Limb (tissue), 2 donors: ENCODE data around the gene CXCL8.
"Not testable (repeated sequence)": the region's sequence is repeated elsewhere in the genome, so short reads cannot be mapped to it uniquely, and the experiment has no call there.

Experiments
- DNase-seq, 2 donors: peaks; one replicate each; pipeline ENCODE4 v3.0.0-alpha.2; 2016; ENCODE audit errors: extremely low spot score in 2 of 2

The CXCL8 gene

GRCh38 chr4:73740353-73740778 is at the start of gene CXCL8:
TSS of gene CXCL8 (plus strand) at chr4:73740569. CDS start at chr4:73740659, 90 bp downstream.
- no peak for DNase-seq

DNA sequence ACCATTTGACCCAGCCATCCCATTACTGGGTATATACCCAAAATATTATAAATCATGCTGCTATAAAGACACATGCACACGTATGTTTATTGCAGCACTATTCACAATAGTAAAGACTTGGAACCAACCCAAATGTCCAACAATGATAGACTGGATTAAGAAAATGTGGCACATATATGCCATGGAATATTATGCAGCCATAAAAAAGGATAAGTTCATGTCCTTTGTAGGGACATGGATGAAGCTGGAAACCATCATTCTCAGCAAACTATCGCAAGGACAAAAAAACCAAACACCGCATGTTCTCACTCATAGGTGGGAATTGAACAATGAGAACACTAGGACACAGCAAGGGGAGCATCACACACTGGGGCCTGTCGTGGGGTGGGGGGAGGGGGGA is 49.2 kb upstream of the CXCL8 start:
- DNase-seq = not testable (repeated sequence)

GRCh38 chr4:73691759-73692158 is 48.6 kb upstream of the CXCL8 start:
- no peak for DNase-seq

DNA sequence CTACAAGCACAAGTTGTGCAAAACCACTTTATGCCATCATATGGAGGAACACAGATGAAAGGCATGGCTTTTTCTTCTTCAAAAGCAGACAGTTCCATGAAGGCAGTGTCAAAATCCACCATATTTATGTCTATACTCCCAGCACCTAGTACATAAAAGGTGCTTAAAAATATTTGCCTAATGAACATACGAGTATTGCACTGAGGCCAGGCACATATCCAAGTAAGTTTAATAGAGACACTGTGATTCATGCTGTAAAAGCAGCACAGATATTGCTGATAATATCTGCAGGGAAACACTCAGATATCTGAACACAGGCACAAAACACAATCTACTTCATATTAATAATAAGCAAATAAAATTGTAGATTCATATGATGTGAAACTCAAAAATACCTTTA is 48.1 kb upstream of the CXCL8 start:
- no peak for DNase-seq

DNA sequence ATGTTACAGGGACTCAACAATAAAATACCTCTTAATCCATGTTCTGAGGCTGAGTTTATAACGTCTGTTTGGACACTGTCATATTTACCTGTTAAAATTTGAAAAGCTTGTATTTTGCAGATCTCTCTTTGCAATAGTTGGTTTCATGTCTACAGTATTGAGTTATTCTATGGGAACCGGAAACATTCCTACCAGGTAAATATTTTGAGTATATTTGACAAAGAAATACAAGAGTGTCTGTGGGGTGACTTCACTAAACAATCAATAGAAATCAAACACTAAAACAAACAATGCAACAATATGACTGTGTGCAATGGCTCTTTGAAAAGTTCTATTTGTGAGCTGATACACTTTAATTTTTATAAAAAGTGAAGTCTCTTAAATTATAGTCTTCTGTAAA is 47.7 kb upstream of the CXCL8 start:
- no peak for DNase-seq

DNA sequence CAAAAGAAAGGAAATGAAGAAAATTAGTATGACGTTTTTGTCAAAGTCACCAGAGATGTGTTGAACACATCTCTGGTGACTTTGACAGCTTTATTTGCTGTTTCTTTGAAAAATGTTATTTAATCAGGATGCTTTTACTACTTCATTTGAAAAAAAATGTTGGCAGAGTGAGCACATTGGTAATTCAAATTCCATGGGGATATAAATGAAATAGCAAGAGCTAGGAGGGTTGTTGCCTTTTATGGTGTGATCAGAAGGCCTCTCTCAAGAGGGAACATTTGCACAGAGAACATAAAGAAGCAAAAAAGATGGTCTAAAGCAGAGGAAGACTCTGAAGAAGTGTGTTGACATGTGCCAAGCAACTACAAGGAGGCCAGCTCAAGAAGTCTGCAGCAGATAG is 46.6 kb upstream of the CXCL8 start:
- DNase-seq = no peak

DNA sequence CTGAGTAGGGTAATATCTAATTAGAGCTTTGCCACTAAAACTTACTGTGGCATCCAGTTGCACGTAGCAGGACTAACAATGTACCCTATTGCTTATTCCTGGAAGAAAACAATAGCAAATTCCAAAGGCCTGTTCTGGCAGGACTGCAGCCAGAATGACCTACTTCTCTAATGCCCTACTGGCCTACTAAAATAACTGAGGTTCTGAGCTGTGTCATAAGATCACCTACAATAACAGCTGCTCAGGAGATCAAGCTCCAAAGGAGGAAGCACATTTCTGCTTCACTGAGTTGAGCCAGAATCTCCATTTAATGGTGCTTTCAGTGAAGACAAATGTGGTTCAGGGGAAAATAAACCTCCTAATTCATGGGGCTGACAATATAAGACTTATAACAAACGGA is 42.2 kb upstream of the CXCL8 start:
- no peak for DNase-seq

GRCh38 chr4:73701116-73701515 is 39.3 kb upstream of the CXCL8 start:
- DNase-seq = no peak

- no peak for DNase-seq
Measured at GRCh38 chr4:73702796-73703287, 37.5 kb upstream of the CXCL8 start.

- no peak for DNase-seq
Measured at GRCh38 chr4:73703320-73703719, 37.0 kb upstream of the CXCL8 start.

DNA sequence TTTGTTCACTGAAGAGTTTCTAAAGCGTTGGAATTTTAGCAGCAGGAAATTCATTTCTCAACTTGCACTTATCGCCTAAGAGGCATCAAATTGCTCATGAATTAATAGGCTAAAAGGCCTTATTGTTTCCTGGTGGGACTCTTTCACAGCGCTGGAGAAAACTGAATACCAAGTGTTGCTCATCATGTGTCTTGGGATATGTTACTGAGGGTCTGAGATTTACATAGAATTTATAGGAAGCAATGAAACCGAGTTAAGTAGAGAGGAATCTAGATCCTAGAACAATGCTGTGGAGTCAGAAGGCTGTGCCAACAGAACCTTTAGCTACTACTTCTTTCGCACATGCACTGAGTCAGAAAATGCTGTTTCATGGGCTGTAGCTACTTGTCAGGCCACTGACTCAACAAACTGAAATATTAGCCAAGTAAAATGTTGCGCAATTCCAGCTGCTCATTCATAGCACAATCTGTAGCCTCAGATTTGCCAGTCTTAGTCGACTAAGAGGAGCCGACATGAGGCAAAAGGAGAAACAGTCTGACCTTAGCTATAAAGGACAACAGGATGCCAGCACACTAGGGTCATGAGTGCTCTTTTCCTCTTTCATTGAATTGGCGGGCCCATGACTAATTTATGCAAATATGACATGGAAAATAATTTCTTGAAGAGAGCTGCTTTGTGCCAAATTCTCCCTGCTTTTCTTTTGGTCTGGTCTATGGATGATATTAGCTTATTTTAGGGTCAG is 35.9 kb upstream of the CXCL8 start:
- no peak for DNase-seq

GRCh38 chr4:73705056-73705432 is 35.3 kb upstream of the CXCL8 start:
- no peak for DNase-seq

GRCh38 chr4:73705721-73706120 is 34.6 kb upstream of the CXCL8 start:
- no peak for DNase-seq

DNA sequence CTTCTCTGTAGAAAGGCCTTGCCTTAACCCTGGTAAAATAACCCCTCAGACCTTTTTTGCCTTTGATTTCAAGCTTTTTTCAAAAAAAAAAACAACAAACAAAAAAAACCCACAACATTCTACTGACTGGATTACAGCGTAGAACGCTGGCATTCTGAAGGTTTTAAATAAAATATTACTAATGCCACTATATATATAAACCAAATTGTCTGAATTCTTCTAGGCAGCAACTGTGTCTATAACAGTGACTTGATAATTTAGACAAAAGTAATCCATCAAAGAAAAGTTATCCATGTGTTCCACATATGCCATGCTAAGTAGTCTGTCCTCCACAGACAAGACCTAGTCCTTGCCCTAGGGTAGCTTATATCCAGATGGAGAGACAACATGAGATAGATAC is 33.6 kb upstream of the CXCL8 start:
- no peak for DNase-seq

DNA sequence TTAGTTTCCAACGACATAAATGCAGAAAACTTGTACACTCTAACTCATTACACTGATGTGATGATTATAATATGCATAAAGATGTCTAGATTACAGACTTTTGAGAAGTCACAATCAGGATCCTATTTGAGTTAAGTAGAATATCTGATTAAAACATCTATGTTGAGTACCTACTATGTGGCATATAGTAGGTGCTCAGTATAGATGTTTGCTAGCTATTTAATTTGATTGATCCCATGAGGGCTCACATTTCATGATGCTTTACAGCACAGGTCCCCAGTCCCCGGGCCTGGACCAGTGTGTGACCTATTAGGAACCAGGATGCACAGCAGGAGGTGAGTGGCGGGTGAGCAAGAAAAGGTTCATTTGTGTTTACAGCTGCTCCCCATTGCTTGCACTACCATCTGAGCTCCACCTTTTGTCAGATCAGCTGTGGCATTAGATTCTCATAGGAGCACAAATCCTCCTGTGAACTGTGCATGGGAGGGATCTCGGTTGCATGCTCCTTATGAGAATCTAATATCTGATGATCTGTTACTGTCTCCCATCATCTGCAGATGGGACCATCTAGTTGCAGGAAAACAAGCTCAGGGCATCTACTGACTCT is 33.0 kb upstream of the CXCL8 start:
- no peak for DNase-seq

- no peak for DNase-seq
Measured at GRCh38 chr4:73707918-73708577, 32.3 kb upstream of the CXCL8 start.

DNA sequence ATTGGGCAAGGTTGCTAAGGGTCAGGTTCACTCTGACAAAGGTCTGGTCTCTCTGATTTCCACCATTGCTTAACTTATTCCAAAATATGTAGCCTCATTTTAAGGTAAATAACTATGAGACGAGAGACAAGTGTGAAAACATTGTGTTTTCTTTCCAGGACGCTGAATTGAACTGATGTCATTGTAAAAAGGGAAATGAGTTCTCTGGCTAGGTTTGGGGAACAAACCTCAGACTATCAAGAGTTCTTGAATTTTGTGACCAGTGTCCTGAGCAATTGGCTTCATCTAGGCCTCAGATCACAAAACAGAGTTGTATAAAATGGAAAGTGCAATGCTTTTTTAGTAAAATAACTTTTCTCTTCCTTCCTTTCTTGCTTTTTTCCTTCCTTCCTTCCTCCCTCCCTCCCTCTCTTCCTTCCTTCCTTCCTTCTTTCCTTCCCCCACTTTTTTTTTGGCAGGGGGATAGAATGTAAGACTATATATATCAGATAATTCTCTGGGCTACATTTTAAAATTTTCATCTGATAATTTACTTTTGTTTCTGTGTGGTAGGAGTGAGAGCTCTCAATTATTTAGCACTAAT is 30.8 kb upstream of the CXCL8 start:
- no peak for DNase-seq

- DNase-seq = no peak
Measured at GRCh38 chr4:73710094-73710493, 30.3 kb upstream of the CXCL8 start.

- DNase-seq = no peak
Measured at GRCh38 chr4:73711989-73712388, 28.4 kb upstream of the CXCL8 start.

- DNase-seq = no peak
Measured at GRCh38 chr4:73713650-73714049, 26.7 kb upstream of the CXCL8 start.

GRCh38 chr4:73714647-73715046 is 25.7 kb upstream of the CXCL8 start:
- DNase-seq = no peak

DNA sequence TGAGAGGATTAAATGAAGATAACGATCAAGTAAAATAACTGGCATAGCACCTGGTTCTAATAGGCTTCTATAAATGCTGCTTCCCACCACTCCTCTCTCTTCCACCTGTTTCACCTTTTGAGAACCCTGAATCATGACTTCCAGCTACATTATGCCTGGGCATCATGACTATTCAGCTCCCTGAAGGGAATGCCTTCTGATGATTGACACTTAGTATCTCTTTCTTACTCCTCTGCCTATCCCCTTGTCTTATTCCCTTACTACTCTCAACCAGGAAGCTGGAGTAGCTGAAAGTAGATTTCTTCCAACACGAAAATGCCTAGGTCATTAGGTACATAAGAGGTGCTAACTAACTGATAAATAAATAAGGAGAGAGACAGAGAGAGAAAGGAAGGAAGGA is 24.7 kb upstream of the CXCL8 start:
- no peak for DNase-seq
